Memory B cell (primary cell): ENCODE data around the gene ITPKB.
"Not testable (repeated sequence)": the region's sequence is repeated elsewhere in the genome, so short reads cannot be mapped to it uniquely, and the experiment has no call there.

ENCODE experiments used
- ATAC-seq: fragments of 150-1000 bp; cut with Tn5 transposase; 2 replicates; pipeline ENCODE4 v1.10.0; 2021; ENCODE audit warnings: low read depth, mild to moderate bottlenecking, moderate library complexity
- DNase-seq, 2 donors: peaks; one replicate each; pipeline ENCODE4 v3.0.0; 2022; ENCODE audit warnings: low spot score in 2 of 2
- H3K27ac Mint-ChIP-seq: one replicate; pipeline ENCODE4 v1.8.0; 2022; ENCODE audit warnings: mild to moderate bottlenecking, moderate library complexity, mixed read lengths
- H3K27me3 Mint-ChIP-seq: one replicate; pipeline ENCODE4 v1.8.0; 2022; ENCODE audit warnings: mixed read lengths
- H3K36me3 Mint-ChIP-seq: one replicate; pipeline ENCODE4 v1.8.0; 2022; ENCODE audit warnings: mild to moderate bottlenecking, mixed read lengths
- H3K4me1 Mint-ChIP-seq: one replicate; pipeline ENCODE4 v1.8.0; 2022; ENCODE audit warnings: mixed read lengths
- H3K4me3 Mint-ChIP-seq: one replicate; pipeline ENCODE4 v1.8.0; 2022; ENCODE audit warnings: mild to moderate bottlenecking, moderate library complexity, mixed read lengths
- H3K9me3 Mint-ChIP-seq: one replicate; pipeline ENCODE4 v1.8.0; 2022; ENCODE audit warnings: mixed read lengths

Gene ITPKB

DNA sequence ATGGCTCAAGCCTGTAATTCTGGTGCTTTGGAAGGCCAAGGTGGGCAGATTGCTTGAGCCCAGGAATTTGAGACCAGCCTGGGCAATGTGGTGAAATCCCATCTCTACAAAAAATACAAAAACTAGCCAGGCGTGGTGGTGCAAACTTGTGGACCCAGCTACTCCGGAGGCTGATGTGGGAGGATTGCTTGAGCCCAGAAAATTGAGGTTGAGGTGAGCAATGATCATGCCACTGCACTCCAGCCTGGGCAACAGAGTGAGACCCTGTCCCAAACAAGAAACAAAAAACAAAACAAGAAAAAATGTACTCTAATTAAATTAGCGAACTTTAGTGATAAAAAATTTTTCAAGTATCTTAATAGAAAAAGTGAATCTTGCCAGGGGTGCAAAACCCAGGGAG is 28.1 kb upstream of the ITPKB start:
- peaks cover 16% of the 10 kb centered on the region for H3K4me1 Mint-ChIP-seq
- not testable (repeated sequence) for H3K4me3 Mint-ChIP-seq, H3K9me3 Mint-ChIP-seq, H3K27ac Mint-ChIP-seq, ATAC-seq, DNase-seq, H3K36me3 Mint-ChIP-seq
- peaks cover 16% of the 10 kb centered on the region for H3K27me3 Mint-ChIP-seq

DNA sequence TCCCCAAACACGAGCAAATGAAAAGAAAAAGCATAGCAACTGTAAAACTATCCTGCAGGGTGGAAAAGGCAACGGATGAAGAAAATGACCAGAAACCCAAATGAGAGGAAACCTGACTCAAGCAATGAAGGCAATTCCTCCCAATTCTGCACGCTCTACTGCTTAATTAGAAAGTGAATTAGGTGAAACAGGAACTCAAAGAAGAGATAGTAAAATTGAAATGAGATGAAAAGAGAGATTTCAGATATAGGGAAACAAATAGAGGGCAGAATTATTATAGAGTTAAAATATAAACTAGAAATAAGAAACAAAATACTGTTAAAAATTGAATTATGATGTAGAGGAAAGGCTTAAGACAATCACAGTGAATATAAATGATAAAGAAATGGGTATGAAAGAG is 27.5 kb upstream of the ITPKB start:
- no peak for ATAC-seq
- H3K4me1 Mint-ChIP-seq = peaks cover 16% of the 10 kb centered on the region
- no peak for DNase-seq
- H3K9me3 Mint-ChIP-seq = no peaks in the 10 kb centered on the region
- no peak overlapping the region for H3K4me3 Mint-ChIP-seq
- H3K36me3 Mint-ChIP-seq = peaks cover 2% of the 10 kb centered on the region
- H3K27ac Mint-ChIP-seq = no peak overlapping the region
- H3K27me3 Mint-ChIP-seq = peaks cover 18% of the 10 kb centered on the region

DNA sequence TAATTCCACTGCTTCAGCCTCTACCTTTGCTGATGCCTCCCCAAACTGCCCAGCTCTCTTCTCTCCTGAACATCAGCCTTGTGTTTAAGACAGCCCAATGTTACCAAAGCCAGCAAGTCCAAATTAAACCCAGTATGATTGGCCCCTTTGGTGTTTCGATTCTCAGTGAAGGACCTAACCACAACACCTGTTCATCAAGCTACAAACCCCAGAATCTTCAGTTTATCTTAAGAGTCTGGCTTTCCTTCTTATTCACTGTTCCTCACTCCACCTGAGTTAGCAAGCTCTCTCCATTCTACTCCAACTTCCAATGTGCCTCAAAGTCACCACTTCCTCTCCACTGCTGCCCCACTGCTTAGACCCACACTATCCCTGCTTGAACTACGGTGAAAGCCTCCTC is 25.5 kb upstream of the ITPKB start:
- ATAC-seq (peak; percentile 46), DNase-seq (no peak)
- no peak overlapping the region for H3K4me3 Mint-ChIP-seq
- H3K27me3 Mint-ChIP-seq = peaks cover 18% of the 10 kb centered on the region
- H3K9me3 Mint-ChIP-seq = no peaks in the 10 kb centered on the region
- peaks cover 2% of the 10 kb centered on the region for H3K36me3 Mint-ChIP-seq
- H3K27ac Mint-ChIP-seq = no peak overlapping the region
- H3K4me1 Mint-ChIP-seq = peaks cover 16% of the 10 kb centered on the region

DNA sequence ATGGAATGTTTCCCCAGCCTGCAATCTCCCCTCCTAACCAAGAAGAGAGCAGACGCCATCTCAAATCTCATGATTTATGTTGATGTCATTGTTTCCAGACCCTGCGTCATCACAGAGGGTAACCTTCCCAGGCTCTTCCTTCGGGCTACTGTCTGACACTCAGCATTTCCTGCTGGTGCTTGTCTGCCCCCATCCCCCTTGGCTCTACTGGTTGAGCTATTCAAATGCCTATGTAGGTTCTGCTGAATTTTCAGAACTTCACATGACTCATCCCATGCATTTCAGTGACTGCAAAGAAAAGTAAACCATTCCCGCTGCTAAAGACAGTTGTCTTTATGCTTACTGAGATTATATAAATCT is 24.8 kb upstream of the ITPKB start:
- ATAC-seq (no peak), DNase-seq (no peak)
- no peak overlapping the region for H3K27ac Mint-ChIP-seq

DNA sequence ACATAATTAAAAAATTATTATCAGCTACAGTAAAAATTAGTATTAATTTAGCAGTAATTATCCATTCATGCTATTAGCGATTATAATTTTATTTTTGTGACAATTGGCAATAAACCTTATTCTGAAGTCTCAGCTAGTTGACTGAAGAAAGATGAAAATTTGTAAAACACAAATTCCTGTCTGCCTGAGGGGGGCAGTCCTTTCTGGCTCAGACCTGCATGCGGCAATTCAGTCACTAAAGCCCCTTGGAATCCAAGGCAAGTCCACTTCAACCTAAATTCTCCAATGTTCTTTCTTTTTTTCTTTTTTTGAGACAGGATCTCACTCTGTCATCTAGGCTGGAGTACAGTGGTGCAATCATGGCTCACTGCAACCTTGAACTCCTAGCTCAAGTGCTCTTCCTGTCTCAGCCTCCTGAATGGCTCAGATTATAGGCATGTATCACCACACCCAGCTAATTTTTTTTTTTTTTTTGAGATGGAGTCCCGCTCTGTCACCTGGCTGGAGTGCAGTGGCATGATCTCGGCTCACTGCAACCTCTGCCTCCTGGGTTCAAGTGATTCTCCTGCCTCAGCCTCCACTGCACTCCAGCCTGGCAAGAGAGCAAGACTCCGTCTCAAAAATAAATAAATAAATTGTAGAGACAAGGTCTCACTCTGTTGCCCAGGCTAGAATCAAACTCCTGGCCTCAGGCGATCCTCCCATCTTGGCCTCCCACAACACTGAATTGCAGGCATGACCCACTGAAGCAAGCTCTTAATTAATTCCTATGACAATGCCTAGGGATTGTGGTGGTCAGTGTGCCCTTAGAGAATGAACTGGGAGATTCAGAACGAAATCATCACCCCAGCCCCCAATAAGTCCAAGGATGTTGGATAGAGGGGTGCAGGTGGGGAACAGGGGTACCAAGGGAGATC is 24.2 kb upstream of the ITPKB start:
- no peak overlapping the region for H3K27ac Mint-ChIP-seq
- peaks cover 16% of the 10 kb centered on the region for H3K4me1 Mint-ChIP-seq

More for the DNA sequence above, 24.8 kb upstream of the ITPKB start:
- Mint-ChIP-seq H3K27me3 (peaks cover 18% of the 10 kb centered on the region), H3K36me3 (peaks cover 2% of the 10 kb centered on the region), H3K9me3 (no peaks in the 10 kb centered on the region), H3K4me1 (peaks cover 16% of the 10 kb centered on the region), H3K4me3 (no peak overlapping the region)

DNA sequence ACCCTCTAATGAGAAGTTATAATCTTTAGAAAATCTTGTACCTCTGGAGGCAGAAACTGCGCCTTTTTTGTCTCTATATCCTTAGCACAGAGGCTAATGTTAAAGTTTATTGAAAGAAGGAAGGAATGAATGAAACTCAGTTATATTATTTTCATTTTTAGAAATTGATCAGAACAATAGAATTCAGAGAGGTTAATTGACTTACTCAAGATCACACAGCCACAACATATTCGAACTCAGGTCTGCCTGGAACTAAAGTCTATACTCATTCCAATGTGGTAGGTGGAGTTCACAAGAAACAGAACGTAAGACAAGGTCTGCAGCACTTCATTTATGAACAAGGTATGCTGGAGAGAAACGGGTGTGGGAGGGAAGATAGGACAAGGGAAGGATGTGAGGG is 23.0 kb upstream of the ITPKB start:
- no peaks in the 10 kb centered on the region for H3K9me3 Mint-ChIP-seq
- H3K36me3 Mint-ChIP-seq = peaks cover 2% of the 10 kb centered on the region
- H3K27ac Mint-ChIP-seq = no peak overlapping the region
- ATAC-seq (no peak), DNase-seq (no peak)
- H3K4me3 Mint-ChIP-seq = no peak overlapping the region
- H3K27me3 Mint-ChIP-seq = peaks cover 18% of the 10 kb centered on the region
- peaks cover 16% of the 10 kb centered on the region for H3K4me1 Mint-ChIP-seq

More for the DNA sequence above, 24.2 kb upstream of the ITPKB start:
- no peak overlapping the region for H3K4me3 Mint-ChIP-seq
- H3K36me3 Mint-ChIP-seq = peaks cover 2% of the 10 kb centered on the region
- ATAC-seq (no peak), DNase-seq (no peak)
- H3K27me3 Mint-ChIP-seq = peaks cover 18% of the 10 kb centered on the region
- H3K9me3 Mint-ChIP-seq = no peaks in the 10 kb centered on the region

DNA sequence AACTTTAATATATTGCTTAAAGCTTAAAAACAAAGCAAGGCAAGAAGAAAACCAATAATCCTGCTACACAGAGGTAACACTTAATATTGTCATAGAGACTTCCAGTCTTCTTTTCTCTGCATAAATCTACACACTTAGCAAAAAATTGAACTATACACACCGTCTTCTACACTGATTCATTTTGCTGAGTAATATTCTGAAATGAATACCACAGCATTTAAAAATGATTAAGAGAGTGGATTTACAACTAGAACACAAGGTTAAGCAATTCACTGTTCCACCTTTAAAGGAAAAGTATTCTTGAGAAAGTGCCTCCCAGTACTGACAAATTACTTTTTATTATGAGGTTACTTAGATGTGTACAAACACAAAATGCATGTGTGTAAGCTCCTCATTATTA is 22.2 kb upstream of the ITPKB start:
- no peak overlapping the region for H3K27ac Mint-ChIP-seq
- peaks cover 11% of the 10 kb centered on the region for H3K4me1 Mint-ChIP-seq
- peaks cover 2% of the 10 kb centered on the region for H3K36me3 Mint-ChIP-seq
- H3K9me3 Mint-ChIP-seq = no peaks in the 10 kb centered on the region
- no peak overlapping the region for H3K4me3 Mint-ChIP-seq
- no peak for ATAC-seq
- no peak for DNase-seq
- H3K27me3 Mint-ChIP-seq = peaks cover 15% of the 10 kb centered on the region

DNA sequence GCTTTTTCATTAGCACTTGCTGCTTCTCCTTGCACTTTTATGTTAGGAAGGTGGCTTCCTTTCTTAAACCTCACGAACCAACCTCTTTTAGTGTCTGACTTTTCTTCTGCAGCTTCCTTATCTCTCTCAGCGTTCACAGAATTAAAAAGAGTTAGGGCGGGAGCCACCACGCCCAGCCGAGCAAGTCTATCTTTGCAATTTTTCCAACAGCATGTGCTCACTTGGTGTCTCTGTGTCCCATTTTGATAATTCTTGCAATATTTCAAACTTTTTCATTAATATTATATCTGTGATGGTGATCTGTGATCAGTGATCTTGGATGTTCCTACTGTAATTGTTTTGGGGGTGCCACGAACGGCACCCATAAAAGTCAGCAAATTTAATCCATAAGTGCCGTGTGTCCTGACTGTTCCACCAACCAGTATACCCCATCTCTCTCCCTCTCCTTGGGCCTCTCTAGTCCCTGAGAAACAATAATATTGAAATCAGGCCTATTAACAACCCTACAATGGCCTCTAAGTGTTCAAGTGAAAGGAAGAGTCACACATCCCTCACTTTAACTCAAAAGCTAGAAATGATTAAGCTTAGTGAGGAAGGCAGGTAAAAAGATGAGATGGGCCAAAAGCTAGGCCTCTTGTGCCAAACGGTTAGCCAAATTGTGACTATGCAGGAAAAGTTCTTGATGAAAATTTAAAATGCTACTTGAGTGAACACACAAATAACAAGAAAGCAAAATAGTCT is 15.9 kb upstream of the ITPKB start:
- Mint-ChIP-seq H3K4me3 (no peak overlapping the region), H3K27me3 (no peaks in the 10 kb centered on the region), H3K9me3 (no peaks in the 10 kb centered on the region), H3K4me1 (no peaks in the 10 kb centered on the region), H3K36me3 (no peaks in the 10 kb centered on the region), H3K27ac (peak overlapping the region; percentile 17)
- DNase-seq = no peak
- no peak for ATAC-seq

DNA sequence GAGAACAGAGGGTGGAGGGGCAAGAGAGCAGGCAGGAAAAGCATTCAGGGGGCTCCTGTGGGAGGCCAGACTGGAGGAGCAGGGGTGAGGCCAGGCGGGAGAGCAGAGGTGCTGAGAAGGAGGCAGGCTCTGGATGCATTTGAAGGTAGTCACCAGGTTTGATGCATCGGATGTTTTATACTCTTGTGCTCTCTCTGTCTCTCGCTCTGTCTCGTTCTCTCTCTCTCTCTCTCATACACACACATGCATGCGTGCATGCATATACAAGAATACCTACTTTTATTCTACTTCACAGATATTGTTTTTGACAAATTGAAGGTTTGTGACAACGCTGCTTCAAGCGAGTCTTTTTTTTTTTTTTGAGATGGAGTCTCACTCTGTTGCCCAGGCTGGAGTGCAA is 15.0 kb upstream of the ITPKB start:
- DNase-seq = no peak
- no peak overlapping the region for H3K27ac Mint-ChIP-seq
- H3K36me3 Mint-ChIP-seq = no peaks in the 10 kb centered on the region
- no peaks in the 10 kb centered on the region for H3K27me3 Mint-ChIP-seq
- ATAC-seq = no peak
- H3K4me3 Mint-ChIP-seq = no peak overlapping the region
- H3K4me1 Mint-ChIP-seq = peaks cover 4% of the 10 kb centered on the region
- no peaks in the 10 kb centered on the region for H3K9me3 Mint-ChIP-seq

DNA sequence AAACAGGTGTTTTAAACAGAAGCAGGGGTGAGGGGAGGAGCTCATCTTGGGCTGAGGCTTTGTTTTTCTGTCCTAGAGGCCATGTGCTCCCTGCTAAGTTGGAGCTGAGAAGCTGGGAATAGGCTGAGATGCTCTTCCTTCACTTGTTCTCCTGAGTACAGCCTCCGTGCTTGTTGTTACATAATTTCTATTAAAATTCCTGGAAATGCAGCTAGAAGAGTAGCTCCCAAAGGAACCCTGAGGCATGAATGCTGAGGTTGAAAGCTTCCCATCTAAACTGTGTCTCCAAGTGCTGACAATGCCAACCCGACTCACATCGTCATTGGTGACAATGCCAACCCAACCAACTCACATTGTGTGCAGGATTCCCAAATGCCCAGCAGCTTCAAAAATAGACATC is 12.6 kb upstream of the ITPKB start:
- no peak for DNase-seq
- Mint-ChIP-seq H3K4me1 (peaks cover 10% of the 10 kb centered on the region), H3K36me3 (no peaks in the 10 kb centered on the region), H3K27ac (no peak overlapping the region), H3K9me3 (peaks cover 2% of the 10 kb centered on the region), H3K4me3 (no peak overlapping the region), H3K27me3 (no peaks in the 10 kb centered on the region)
- no peak for ATAC-seq

DNA sequence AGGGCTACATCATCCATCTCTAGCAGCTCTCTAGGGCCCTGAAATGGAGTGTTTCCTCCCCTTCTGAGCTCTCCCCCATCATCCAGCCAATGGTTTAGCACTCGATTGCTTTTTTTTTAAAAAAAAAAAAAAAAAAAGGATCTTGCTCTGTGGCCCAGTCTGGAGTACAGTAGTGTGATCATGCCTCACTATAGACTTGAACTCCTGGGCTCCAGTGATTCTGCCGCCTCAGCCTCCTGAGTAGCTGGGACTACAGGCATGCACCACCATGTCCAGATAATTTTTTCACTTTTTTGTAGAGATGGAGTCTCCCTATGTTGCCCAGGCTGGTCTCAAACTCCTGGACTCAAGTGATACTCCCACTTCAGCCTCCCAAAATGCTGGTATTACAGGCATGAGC is 12.1 kb upstream of the ITPKB start:
- no peak for ATAC-seq
- Mint-ChIP-seq H3K4me3 (no peak overlapping the region), H3K27ac (no peak overlapping the region), H3K27me3 (no peaks in the 10 kb centered on the region), H3K9me3 (peaks cover 2% of the 10 kb centered on the region), H3K36me3 (no peaks in the 10 kb centered on the region), H3K4me1 (peaks cover 10% of the 10 kb centered on the region)
- no peak for DNase-seq

DNA sequence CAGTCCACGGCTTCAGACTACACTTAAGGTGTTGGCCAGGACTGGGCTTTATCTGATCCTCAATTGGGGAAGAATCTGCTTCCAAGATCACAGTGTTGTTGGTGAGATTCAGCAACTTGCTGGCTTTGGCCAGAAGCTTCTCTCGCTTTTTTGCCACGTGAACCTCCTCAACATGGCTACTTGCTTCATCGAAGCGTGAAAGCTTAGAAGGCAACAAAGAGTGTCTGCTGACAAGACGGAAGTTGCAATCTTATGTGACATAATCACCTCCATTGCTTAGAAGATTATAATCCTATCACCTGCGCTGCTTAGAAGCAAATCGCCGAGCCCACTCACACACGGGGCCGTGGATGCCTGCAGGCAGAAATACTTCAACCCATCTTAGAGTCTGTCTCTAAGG is 10.4 kb upstream of the ITPKB start:
- H3K27ac Mint-ChIP-seq = peak overlapping the region; percentile 86

DNA sequence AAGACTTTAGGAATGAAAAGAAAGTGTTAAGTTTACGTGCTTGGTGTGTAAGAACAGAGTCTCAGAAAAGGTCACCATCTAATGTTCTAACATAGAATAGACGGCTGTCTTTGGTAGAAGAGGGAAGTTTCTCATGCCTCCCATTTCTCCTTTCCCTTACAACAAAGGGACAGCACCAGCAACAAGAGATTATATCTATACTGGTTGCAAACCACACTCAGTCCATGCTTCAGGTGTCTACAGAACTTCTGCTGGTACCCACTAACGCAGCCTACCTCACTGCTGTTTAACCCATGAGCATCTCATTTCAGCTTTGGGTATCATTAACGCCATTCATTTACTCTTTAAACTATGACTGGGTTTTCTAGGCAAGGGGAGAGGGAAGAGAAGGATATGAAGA is 9.2 kb upstream of the ITPKB start:
- ATAC-seq = no peak
- Mint-ChIP-seq H3K4me3 (no peak overlapping the region), H3K36me3 (no peaks in the 10 kb centered on the region), H3K27me3 (no peaks in the 10 kb centered on the region), H3K9me3 (peaks cover 2% of the 10 kb centered on the region), H3K27ac (peak overlapping the region; percentile 86), H3K4me1 (peaks cover 10% of the 10 kb centered on the region)
- no peak for DNase-seq

More for the DNA sequence above, 10.4 kb upstream of the ITPKB start:
- peak; percentile 97 for ATAC-seq
- no peaks in the 10 kb centered on the region for H3K27me3 Mint-ChIP-seq
- H3K36me3 Mint-ChIP-seq = no peaks in the 10 kb centered on the region
- peaks cover 10% of the 10 kb centered on the region for H3K4me1 Mint-ChIP-seq
- DNase-seq = no peak
- H3K4me3 Mint-ChIP-seq = no peak overlapping the region
- H3K9me3 Mint-ChIP-seq = peaks cover 2% of the 10 kb centered on the region

DNA sequence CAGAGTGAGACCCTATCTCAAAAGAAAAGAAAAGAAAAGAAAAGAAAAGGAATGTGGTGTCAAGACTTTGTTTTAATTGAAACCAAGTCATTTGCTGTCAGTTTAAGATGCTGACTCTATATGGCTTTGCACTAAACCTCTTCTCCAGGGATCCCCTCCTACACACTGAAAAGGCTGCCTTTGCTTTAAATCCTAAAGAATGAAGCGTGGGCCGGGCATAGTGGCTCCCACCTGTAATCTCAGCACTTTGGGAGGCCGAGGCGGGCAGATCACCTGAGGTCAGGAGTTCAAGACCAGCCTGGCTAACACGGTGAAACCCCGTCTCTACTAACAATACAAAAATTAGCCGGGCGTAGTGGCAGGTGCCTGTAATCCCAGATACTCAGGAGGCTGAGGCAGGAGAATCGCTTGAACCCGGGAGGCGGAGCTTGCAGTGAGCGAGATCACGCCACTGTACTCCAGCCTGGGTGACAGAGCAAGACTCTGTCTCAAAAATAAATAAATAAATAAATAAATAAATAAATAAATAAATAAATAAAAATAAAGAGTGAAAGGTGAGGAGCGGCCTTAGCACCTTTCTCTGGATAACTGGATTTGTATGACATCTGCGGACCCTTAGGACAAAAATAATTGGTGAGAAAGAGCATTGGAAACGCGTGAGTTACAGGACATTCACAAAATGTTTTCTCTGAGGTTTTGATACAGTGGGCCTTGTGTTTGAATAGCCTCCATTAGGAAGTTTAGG is 8.6 kb upstream of the ITPKB start:
- H3K4me1 Mint-ChIP-seq = peaks cover 10% of the 10 kb centered on the region
- H3K27me3 Mint-ChIP-seq, H3K9me3 Mint-ChIP-seq, H3K4me3 Mint-ChIP-seq, H3K27ac Mint-ChIP-seq, H3K36me3 Mint-ChIP-seq, DNase-seq, ATAC-seq: not testable (repeated sequence)
